ENCODE results near the gene PAFAH2.

Gene PAFAH2

DNA sequence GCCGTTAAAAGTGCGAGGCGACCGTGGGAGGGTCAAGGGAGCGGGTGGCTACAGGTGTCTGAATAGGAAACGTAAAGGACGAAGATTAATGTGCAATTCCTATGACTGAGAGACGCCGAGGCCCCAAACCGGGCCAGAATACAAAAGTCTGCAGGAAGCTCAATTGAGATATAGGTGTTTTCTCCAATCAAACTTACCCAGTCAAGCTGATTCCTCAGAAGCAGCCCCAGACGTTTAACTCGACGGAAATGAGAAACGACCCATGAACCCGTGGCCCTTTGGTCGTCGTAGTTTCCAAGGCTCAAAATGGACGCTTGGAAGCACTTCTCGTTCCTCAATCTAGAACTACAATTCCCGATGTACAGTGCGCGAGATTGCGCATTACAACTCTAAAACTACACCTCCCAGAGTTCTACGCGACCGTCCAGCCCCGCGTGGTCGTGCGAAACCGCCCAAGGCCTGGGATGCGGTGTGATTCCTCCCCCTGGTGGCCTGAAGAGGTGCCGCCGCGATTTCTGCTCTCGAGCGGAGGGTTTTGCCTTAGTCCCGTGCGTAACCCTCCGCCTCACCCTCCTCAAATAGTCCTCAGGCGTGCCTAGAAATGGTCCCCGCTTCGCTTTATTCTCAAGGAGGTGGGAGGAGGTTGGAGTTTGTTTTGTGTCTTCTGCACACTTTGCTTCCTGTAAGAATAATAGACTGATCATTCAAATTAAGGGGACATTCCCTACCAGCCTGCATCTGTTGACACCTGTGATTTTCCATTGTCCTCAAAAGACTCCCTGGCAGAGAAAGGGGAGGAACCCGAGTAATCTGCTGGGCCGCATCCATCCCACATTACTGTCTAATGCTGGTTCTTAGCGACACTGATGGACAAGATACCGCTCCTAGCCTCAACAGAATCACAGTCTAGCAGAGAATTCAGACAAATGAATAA is at the start of gene PAFAH2:
PAFAH2 (minus strand) TSS at position 236 of the 934 bp plus-strand sequence. CDS start 7,247 bp downstream, outside the sequence.
- ATAC-seq = peak; percentile 99
- no peak for TF ChIP-seq ISL1 (CRISPR knock-in tag; IDR thresholded peaks at IDR 0.05)
- TF ChIP-seq TOX (CRISPR knock-in tag; IDR thresholded peaks at IDR 0.05; ENCODE audit: borderline replicate concordance) = no peak
- no peak for TF ChIP-seq CSDC2 (CRISPR knock-in tag; IDR thresholded peaks at IDR 0.05)
- TF ChIP-seq ZNF70 (CRISPR knock-in tag; IDR thresholded peaks at IDR 0.05) = no peak
- TF ChIP-seq SNAI2 (CRISPR knock-in tag; IDR thresholded peaks at IDR 0.05) = 0 out of 2 replicates have a peak, but pooled peaks have one; percentile 40
- 0 out of 2 replicates have a peak, but pooled peaks have one; percentile 18 for TF ChIP-seq BACH2 (CRISPR knock-in tag; IDR thresholded peaks at IDR 0.05; ENCODE audit: borderline replicate concordance)
- TF ChIP-seq ZNF565 (CRISPR knock-in tag; conservative IDR thresholded peaks at IDR 0.05; ENCODE audit: low read depth) = no peak
- no peak for TF ChIP-seq ZFP30 (CRISPR knock-in tag; IDR thresholded peaks at IDR 0.05)
- no peak for TF ChIP-seq ARNTL (CRISPR knock-in tag; IDR thresholded peaks at IDR 0.05; ENCODE audit: borderline replicate concordance, low read depth)
- peak; percentile 43; the same call in 1 of the 2 replicates for TF ChIP-seq PATZ1 (CRISPR knock-in tag; IDR thresholded peaks at IDR 0.05; ENCODE audit: borderline replicate concordance)
- TF ChIP-seq PPARA (CRISPR knock-in tag; IDR thresholded peaks at IDR 0.05; ENCODE audit: borderline replicate concordance) = no peak
- no peak for TF ChIP-seq CREB5 (CRISPR knock-in tag; IDR thresholded peaks at IDR 0.05; ENCODE audit: low read depth)
- TF ChIP-seq TSHZ2 (CRISPR knock-in tag; IDR thresholded peaks at IDR 0.05) = peak; percentile 88
- TF ChIP-seq ZC3H10 (CRISPR knock-in tag; IDR thresholded peaks at IDR 0.05) = no peak
- peak; percentile 48; the same call in 1 of the 2 replicates for TF ChIP-seq TCF4 (CRISPR knock-in tag; IDR thresholded peaks at IDR 0.05; ENCODE audit: borderline replicate concordance)
- TF ChIP-seq ZNF8 (CRISPR knock-in tag; IDR thresholded peaks at IDR 0.05) = no peak; the same call in 1 of the 2 replicates
- TF ChIP-seq, protein P1, sequence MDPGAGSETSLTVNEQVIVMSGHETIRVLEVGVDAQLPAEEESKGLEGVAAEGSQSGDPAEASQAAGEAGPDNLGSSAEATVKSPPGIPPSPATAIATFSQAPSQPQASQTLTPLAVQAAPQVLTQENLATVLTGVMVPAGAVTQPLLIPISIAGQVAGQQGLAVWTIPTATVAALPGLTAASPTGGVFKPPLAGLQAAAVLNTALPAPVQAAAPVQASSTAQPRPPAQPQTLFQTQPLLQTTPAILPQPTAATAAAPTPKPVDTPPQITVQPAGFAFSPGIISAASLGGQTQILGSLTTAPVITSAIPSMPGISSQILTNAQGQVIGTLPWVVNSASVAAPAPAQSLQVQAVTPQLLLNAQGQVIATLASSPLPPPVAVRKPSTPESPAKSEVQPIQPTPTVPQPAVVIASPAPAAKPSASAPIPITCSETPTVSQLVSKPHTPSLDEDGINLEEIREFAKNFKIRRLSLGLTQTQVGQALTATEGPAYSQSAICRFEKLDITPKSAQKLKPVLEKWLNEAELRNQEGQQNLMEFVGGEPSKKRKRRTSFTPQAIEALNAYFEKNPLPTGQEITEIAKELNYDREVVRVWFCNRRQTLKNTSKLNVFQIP (CRISPR knock-in tag; IDR thresholded peaks at IDR 0.05; ENCODE audit: borderline replicate concordance, low read depth) = no peak; the same call in 1 of the 2 replicates
- TF ChIP-seq ESRRG (CRISPR knock-in tag; IDR thresholded peaks at IDR 0.05) = no peak
- TF ChIP-seq OSR1 (CRISPR knock-in tag; IDR thresholded peaks at IDR 0.05) = no peak
- TF ChIP-seq, protein P2, sequence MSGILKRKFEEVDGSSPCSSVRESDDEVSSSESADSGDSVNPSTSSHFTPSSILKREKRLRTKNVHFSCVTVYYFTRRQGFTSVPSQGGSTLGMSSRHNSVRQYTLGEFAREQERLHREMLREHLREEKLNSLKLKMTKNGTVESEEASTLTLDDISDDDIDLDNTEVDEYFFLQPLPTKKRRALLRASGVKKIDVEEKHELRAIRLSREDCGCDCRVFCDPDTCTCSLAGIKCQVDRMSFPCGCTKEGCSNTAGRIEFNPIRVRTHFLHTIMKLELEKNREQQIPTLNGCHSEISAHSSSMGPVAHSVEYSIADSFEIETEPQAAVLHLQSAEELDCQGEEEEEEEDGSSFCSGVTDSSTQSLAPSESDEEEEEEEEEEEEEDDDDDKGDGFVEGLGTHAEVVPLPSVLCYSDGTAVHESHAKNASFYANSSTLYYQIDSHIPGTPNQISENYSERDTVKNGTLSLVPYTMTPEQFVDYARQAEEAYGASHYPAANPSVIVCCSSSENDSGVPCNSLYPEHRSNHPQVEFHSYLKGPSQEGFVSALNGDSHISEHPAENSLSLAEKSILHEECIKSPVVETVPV (CRISPR knock-in tag; IDR thresholded peaks at IDR 0.05) = no peak
- TF ChIP-seq ZFP3 (CRISPR knock-in tag; IDR thresholded peaks at IDR 0.05) = peak; percentile 81
- TF ChIP-seq RARB (CRISPR knock-in tag; IDR thresholded peaks at IDR 0.05) = 0 out of 2 replicates have a peak, but pooled peaks have one; percentile 55
- no peak for TF ChIP-seq GLIS3 (CRISPR knock-in tag; IDR thresholded peaks at IDR 0.05)
